Natural killer cell (primary cell): ENCODE data around the gene ADO. TPM values are rescaled to one million over a fixed set of nuclear protein-coding genes. Genes with fewer than 3 reads are reported as not detected.

ENCODE experiments used
- ATAC-seq, 3 donors: fragments of 150-1000 bp in 2 of 3; fragments of 200-7000 bp in 1 of 3; cut with Tn5 transposase; 1 replicate in 1 of 3; 2 replicates in 2 of 3; pipeline ENCODE4 v1.10.0; 2021; ENCODE audit warnings: mild to moderate bottlenecking in 2 of 3, moderate library complexity in 2 of 3
- DNase-seq, 2 donors: peaks; one replicate each; pipeline versions ENCODE4 v3.0.0 to v3.0.0-alpha.2; 2013 to 2021; ENCODE audit warnings: mixed read lengths in 1 of 2
- H3K27ac ChIP-seq: one replicate; pipeline ENCODE4 v1.5.1; 2013; ENCODE audit warnings: mild to moderate bottlenecking, low read length
- H3K27me3 ChIP-seq: one replicate; pipeline ENCODE4 v1.6.1; 2013; ENCODE audit warnings: low read length; ENCODE audit not compliant: control insufficient read depth, insufficient read depth
- H3K36me3 ChIP-seq: one replicate; pipeline ENCODE4 v1.6.1; 2013; ENCODE audit warnings: low read length; ENCODE audit not compliant: control insufficient read depth, insufficient read depth
- H3K4me1 ChIP-seq: one replicate; pipeline ENCODE4 v1.6.1; 2013; ENCODE audit warnings: low read length; ENCODE audit not compliant: control insufficient read depth, insufficient read depth
- H3K4me3 ChIP-seq: one replicate; pipeline ENCODE4 v1.5.1; 2013; ENCODE audit warnings: low read length
- H3K9me3 ChIP-seq: one replicate; pipeline ENCODE4 v1.6.1; 2013; ENCODE audit warnings: low read length; ENCODE audit not compliant: control insufficient read depth, insufficient read depth
- H3K27ac Mint-ChIP-seq, 2 donors: one replicate each; pipeline ENCODE4 v1.8.0; 2022; ENCODE audit warnings: mild to moderate bottlenecking in 2 of 2, mixed read lengths in 2 of 2, moderate library complexity in 1 of 2
- H3K27me3 Mint-ChIP-seq, 2 donors: one replicate each; pipeline ENCODE4 v1.8.0; 2022; ENCODE audit warnings: low read depth in 2 of 2, mixed read lengths in 2 of 2
- H3K36me3 Mint-ChIP-seq: one replicate; pipeline ENCODE4 v1.8.0; 2022; ENCODE audit warnings: mixed read lengths
- H3K4me1 Mint-ChIP-seq, 2 donors: one replicate each; pipeline ENCODE4 v1.8.0; 2022; ENCODE audit warnings: mixed read lengths in 2 of 2
- H3K4me3 Mint-ChIP-seq: one replicate; pipeline ENCODE4 v1.8.0; 2022; ENCODE audit warnings: mild to moderate bottlenecking, moderate library complexity, mixed read lengths
- H3K9me3 Mint-ChIP-seq, 2 donors: one replicate each; pipeline ENCODE4 v1.8.0; 2022; ENCODE audit warnings: mixed read lengths in 2 of 2
- WGBS: methylation state at CpG from one replicate; pipeline ENCODE4 v1.1.7; 2013; ENCODE audit warnings: missing lambda C conversion rate; ENCODE audit not compliant: insufficient coverage; 5-methylcytosine and 5-hydroxymethylcytosine counted together
- intact Hi-C: fragments of 100-400 bp; cut with micrococcal nuclease; formaldehyde crosslinking; loops from one replicate; pipeline ENCODE4 v1.14.2; 2022
- total RNA-seq, 4 donors: library from RNA; stranded (reverse); fragments of 120-200 nt in 1 of 4; gene quantifications; one replicate each; pipeline versions ENCODE4 v1.2.3 to v1.2.4, GENCODE V29; 2013 to 2022
- TF ChIP-seq, protein P1 (sequence below): fragments of 200-600 bp; IDR thresholded peaks from one replicate; pipeline ENCODE4 v1.8.0; 2022; ENCODE audit warnings: antibody characterized with exemption

The ADO gene
- total RNA-seq, 3 donors from 2014 or later (not counting 1 experiment from before 2014, with no cell fraction given): 13.6 to 17.1 (median 15.6) TPM

DNA sequence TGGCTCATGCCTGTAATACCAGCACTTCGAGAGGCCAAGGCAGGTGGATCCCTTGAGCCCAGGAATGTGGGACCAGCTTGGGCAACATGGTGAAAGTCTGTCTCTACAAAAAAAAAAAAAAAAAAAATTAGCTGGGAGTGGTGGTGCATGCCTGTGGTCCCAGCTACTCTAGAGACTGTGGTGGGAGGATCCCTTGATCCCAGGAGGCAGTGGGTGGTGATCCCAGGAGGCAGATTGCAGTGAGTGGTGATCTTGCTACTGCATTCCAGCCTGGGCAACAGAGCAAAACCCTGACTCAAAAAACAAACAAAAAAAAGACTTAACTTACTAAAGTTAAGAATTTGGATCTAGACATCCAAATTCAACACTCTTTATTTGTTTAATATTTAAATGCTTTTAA is 10.2 kb upstream of the ADO start:
- intact Hi-C loops: no loop called here
- no peaks in the 10 kb centered on the region for H3K4me1 ChIP-seq
- H3K27ac Mint-ChIP-seq: no peak overlapping the region
- no peak overlapping the region for H3K27ac ChIP-seq
- peaks cover 37 to 39% of the 10 kb centered on the region in 2 donors for H3K27me3 Mint-ChIP-seq
- 88% methylated on average over 1 of the region's 1 CpG for WGBS
- no peaks in the 10 kb centered on the region for H3K36me3 Mint-ChIP-seq
- TF ChIP-seq, protein P1, sequence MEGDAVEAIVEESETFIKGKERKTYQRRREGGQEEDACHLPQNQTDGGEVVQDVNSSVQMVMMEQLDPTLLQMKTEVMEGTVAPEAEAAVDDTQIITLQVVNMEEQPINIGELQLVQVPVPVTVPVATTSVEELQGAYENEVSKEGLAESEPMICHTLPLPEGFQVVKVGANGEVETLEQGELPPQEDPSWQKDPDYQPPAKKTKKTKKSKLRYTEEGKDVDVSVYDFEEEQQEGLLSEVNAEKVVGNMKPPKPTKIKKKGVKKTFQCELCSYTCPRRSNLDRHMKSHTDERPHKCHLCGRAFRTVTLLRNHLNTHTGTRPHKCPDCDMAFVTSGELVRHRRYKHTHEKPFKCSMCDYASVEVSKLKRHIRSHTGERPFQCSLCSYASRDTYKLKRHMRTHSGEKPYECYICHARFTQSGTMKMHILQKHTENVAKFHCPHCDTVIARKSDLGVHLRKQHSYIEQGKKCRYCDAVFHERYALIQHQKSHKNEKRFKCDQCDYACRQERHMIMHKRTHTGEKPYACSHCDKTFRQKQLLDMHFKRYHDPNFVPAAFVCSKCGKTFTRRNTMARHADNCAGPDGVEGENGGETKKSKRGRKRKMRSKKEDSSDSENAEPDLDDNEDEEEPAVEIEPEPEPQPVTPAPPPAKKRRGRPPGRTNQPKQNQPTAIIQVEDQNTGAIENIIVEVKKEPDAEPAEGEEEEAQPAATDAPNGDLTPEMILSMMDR: no peak
- H3K4me3 Mint-ChIP-seq: no peak overlapping the region
- no peaks in the 10 kb centered on the region for H3K9me3 ChIP-seq
- H3K36me3 ChIP-seq: no peaks in the 10 kb centered on the region
- ATAC-seq (no peak), DNase-seq (no peak)
- peaks cover 8% of the 10 kb centered on the region for H3K27me3 ChIP-seq
- no peak overlapping the region for H3K4me3 ChIP-seq
- no peaks in the 10 kb centered on the region for H3K9me3 Mint-ChIP-seq
- H3K4me1 Mint-ChIP-seq: no peaks in the 10 kb centered on the region

DNA sequence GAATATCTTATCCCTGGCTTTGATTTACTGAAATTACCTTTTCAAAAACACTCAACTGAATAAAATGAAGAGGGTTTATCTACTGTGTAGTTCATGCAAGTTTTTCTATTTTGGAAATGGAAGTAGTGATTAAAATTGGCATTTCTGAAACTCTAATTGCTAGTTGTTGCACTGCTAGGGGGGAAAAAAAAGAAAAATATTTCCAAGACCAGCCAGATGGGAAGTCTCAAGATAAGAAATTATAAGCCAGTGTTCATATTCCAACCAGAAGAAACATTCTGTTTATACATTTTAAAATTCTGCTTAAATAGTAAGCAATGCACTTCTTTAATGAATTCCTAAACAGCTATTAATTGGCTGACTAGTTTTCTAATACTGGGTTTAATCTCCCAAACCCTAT is 9.4 kb upstream of the ADO start:
- peaks cover 32 to 37% of the 10 kb centered on the region in 2 donors for H3K27me3 Mint-ChIP-seq

DNA sequence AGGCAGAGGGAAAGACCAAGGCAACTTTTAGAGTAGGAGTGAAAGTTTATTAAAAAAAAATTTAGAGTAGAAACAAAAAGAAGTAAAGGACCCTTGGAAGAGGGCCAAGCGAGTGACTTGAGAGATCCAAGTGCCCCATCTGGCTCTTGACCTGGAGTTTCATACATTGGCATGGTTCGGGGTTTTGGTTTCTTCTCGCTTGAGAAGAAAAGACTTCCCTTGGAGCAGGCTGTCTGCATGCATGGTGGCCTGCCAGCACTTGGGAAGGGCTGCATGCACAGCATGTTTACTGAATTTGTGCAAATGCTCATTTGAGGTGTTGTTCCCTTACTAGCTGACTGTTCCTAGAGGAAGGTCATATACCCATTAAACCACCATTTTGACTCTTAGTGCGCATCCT is 8.8 kb upstream of the ADO start:
- intact Hi-C loops: no loop called here
- Mint-ChIP-seq H3K9me3 (no peaks in the 10 kb centered on the region), H3K36me3 (no peaks in the 10 kb centered on the region), H3K4me1 (no peaks in the 10 kb centered on the region), H3K4me3 (no peak overlapping the region), H3K27me3 (peaks cover 36 to 37% of the 10 kb centered on the region in 2 donors), H3K27ac (no peak overlapping the region)
- ATAC-seq: no peak
- Histone ChIP-seq H3K27ac (no peak overlapping the region), H3K36me3 (no peaks in the 10 kb centered on the region), H3K9me3 (no peaks in the 10 kb centered on the region), H3K4me1 (no peaks in the 10 kb centered on the region), H3K27me3 (peaks cover 8% of the 10 kb centered on the region), H3K4me3 (no peak overlapping the region)
- DNase-seq: no peak
- TF ChIP-seq, protein P1: no peak
- WGBS: 86% methylated on average over 4 of the region's 4 CpGs

More for the DNA sequence above, 9.4 kb upstream of the ADO start:
- Histone ChIP-seq H3K4me3 (no peak overlapping the region), H3K27me3 (peaks cover 8% of the 10 kb centered on the region), H3K4me1 (no peaks in the 10 kb centered on the region), H3K27ac (no peak overlapping the region), H3K9me3 (no peaks in the 10 kb centered on the region), H3K36me3 (no peaks in the 10 kb centered on the region)
- intact Hi-C loops: no loop called here
- TF ChIP-seq, protein P1: no peak
- DNase-seq: no peak
- H3K4me1 Mint-ChIP-seq: no peaks in the 10 kb centered on the region
- no peak for ATAC-seq
- no peaks in the 10 kb centered on the region for H3K36me3 Mint-ChIP-seq
- no peak overlapping the region for H3K4me3 Mint-ChIP-seq
- H3K27ac Mint-ChIP-seq: no peak overlapping the region
- H3K9me3 Mint-ChIP-seq: no peaks in the 10 kb centered on the region

DNA sequence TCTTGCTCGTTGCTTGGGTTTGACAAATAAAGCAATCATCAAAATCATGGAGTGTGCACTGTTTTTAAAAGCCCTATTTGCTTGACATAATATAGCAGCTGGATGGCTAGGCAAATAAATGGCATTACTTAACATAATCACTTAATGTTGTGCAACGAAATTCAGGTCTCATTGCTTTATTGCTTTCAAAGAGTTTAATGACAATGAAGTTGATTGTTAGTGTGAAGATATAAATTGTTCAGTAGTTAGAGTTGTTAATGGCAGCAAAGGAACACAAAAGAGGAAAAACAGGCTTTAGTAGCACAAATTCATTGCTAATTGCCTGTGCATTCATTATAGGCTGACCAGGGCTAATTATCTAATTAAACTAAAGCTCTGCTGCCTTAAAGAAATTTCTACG is 7.6 kb upstream of the ADO start:
- TF ChIP-seq, protein P1: no peak
- peaks cover 8% of the 10 kb centered on the region for H3K27me3 ChIP-seq
- no peaks in the 10 kb centered on the region for H3K4me1 ChIP-seq
- DNase-seq (no peak), ATAC-seq (no peak)
- Mint-ChIP-seq H3K4me3 (no peak overlapping the region), H3K27me3 (peaks cover 37 to 39% of the 10 kb centered on the region in 2 donors), H3K9me3 (no peaks in the 10 kb centered on the region), H3K4me1 (no peaks in the 10 kb centered on the region), H3K27ac (no peak overlapping the region), H3K36me3 (no peaks in the 10 kb centered on the region)
- H3K4me3 ChIP-seq: no peak overlapping the region
- H3K9me3 ChIP-seq: no peaks in the 10 kb centered on the region
- H3K36me3 ChIP-seq: no peaks in the 10 kb centered on the region
- no peak overlapping the region for H3K27ac ChIP-seq
- intact Hi-C loops: no loop called here
- 93% methylated on average over 3 of the region's 3 CpGs for WGBS
